DMS114 treated with DMSO at 0.1 percent for 48 hours (cell line): ENCODE data around the gene JAZF1.
A peak's percentile ranks its signal among the peaks of the same experiment; 100 is the strongest.

Experiments
- DNase-seq: peaks from one replicate; lab custom pipeline; 2025; ENCODE audit not compliant: unreplicated experiment; lab: John Stamatoyannopoulos, UW

The JAZF1 gene

GRCh38 chr7:28078036-28078901 is 102.3 kb downstream of the JAZF1 start:
- peak; percentile 31 for DNase-seq

GRCh38 chr7:28077616-28078015 is 103.0 kb downstream of the JAZF1 start:
- DNase-seq, result no peak

DNA sequence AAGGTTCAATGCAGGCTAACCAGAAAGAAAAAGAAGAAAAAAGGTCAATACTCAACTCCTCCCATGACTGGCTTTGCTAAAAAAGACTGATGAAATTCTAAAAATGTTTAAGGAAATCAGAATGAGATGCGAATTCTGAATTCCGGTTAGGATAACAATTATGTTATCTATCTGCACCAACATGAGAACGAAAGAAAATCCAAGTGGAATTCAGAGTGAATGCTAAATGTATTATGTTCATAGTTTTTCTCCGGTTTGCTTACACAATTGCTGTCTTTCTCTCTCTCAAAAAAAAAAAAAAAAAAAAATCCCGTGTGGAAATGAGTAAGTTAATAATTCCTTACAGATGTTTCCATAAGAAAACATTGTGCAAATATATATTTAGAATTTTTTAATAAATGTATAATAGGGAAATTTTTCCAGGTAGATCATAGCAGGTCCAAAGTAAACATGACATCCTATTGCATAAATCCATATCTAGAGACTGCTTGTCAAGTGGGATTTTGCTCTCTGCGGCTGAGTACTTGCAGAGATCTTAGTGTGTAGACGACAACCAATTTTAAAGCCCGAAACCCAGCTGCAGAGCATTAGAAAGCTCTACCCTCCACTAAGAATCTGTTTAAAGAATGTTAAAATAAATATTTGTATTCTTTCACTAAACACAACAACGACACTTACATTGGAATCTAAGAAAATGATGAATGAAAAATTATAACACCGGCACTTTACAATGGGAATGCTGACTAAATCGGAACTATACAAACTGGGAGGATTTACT is 104.0 kb downstream of the JAZF1 start:
- DNase-seq, result no peak

DNA sequence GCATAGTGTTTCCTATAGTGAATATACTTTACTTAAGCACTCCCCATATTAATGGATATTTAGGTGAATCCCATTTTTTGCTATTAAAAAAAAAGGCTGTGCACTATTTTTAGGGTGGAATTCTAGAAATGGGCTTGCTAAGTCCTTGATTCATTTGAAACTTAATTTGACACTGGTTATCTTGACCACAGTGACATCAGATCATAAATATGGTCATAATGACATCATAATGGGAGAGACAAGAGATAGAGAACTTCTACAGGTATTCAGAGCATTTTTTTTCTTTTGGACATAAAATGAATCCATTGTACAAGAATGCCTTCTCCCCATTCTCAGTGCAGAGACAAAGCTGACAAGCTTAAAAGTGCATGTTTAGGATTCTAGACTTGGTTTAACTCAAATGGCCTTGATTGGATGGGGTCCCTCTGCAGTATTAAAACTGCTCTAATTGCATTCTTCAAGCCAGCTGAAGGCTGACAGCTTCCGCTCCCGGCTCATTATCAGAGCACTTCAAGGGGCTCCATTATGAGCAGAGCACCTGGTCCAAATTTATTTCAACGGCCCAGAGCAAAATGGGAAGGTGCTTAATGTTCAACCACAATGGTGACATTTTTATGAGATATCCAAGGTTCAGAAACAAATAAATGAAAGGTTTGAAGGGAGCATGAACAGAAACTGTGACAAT is 104.8 kb downstream of the JAZF1 start:
- DNase-seq, result no peak

- no peak for DNase-seq
Measured at GRCh38 chr7:28072876-28073514, 107.6 kb downstream of the JAZF1 start.

DNA sequence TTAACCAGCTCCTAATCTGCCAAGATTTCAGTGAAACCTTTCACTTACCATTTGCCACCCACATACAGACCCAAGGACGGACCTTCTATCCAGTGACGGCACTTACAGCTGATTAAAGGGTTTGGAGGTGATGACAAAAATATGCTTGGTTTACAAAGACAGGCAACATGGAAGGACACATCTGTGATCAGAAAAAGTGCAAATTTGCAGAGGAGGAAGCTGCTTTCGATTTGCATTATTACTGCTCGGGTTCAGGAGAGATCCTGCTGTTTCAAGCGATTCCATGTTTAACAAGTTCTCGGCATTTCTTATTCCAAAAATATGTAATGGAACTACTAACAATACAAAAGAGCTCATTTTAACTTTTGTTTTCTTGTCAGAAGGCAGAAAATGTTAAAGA is 109.0 kb downstream of the JAZF1 start:
- no peak for DNase-seq

DNA sequence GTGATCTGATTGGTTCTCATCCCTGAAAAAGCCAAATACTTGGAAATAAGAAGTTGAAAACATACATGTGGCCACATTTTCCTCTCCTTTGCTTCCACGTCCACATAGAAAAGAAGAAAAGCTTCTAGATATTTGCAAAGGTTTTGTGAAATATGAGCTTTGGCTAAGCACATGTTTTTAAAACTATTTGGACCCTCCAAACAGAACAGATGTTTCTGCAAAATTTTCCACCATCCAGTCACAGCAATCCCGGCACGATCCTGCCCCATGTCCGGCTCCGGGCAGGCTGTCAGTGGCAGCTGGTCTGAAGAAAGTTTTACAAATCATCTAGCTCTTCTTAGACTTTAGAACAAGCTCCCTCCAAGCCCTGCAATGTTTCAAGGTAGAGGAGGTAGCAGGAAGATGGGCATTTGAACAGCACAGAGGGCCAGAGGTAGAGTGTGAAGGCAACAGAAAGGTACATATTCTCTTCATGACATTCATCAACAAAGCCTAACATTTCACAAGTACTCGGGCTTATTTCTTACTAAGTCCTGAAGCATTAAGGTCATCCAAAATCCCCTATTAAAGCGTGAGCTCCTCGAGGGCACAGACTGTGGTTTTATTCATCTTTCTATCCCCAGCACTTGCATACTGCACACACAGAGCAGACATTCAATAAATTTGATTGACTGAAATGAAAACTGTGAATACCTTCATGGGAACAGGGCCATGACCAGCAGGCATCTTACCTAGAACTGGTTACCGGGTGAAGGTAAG is 110.1 kb downstream of the JAZF1 start:
- no peak for DNase-seq

- no peak for DNase-seq
Measured at GRCh38 chr7:28069807-28070206, 110.8 kb downstream of the JAZF1 start.

GRCh38 chr7:28069388-28069787 is 111.2 kb downstream of the JAZF1 start:
- no peak for DNase-seq

- DNase-seq, result no peak
Measured at GRCh38 chr7:28068811-28069216, 111.8 kb downstream of the JAZF1 start.

DNA sequence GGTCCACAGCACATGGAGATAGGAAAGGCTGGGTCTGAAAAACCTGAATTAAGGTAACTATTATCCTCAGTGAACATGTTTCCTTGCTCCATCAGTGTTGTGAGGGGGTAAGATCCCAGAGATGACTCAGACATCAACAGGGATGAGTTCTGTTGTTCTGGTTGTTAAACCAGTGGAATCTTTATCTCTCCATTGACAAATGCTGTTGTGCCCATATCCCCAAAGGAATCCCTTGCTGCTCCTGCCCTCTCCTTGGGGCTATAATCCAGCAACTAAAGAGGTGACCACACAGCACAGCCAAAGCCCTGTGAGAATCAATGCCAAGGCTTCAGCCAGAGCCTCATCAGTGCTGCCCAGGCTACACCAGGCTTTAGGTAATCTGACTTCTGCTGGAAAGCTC is 113.4 kb downstream of the JAZF1 start:
- no peak for DNase-seq

DNA sequence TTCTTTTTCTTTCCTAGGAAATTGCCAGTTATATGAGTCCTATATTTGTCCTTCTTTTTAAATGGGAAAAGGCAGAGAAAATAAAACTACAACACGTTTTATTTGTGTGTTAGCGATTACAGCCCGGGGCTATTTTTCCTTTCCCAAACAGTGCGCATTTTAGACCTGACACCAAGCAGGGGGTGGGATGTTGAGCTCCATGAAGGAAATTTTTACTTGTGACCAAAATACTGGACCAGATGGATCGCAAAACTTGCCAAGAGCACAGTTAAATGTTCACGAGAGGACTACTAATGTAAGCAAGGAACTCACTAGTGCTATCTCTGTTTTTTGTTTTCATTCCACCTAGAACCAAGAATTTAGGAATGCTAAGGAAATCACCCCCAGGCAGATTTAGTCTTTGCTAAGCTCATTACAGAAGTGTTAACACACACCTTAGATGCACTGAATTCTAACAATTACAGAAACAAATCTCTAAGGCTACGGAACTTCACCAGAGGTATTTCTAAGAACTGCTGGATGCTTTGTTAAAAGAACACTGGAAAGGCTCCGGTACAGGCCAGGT is 114.8 kb downstream of the JAZF1 start:
- DNase-seq, result no peak

DNA sequence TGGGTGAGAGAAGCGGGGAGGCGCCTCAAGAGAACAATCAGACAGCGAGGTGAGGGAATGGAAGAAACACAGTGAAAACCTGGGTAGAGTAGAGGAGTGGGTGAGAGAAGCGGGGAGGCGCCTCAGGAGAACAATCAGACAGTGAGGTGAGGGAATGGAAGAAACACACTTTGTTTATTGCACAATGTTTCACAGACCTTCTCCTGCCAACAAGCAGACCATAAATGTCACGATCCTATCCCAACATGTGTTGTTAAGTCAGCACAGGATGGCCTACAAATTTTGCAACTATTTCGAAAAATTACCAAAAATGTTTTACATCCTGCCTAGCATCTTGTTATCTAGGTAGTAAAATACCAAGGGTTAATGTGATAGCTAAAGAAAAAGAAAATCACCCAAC is 115.3 kb downstream of the JAZF1 start:
- DNase-seq, result no peak

GRCh38 chr7:28064437-28064836 is 116.2 kb downstream of the JAZF1 start:
- DNase-seq, result no peak

GRCh38 chr7:28062197-28062991 is 118.2 kb downstream of the JAZF1 start:
- peak; percentile 13 for DNase-seq

DNA sequence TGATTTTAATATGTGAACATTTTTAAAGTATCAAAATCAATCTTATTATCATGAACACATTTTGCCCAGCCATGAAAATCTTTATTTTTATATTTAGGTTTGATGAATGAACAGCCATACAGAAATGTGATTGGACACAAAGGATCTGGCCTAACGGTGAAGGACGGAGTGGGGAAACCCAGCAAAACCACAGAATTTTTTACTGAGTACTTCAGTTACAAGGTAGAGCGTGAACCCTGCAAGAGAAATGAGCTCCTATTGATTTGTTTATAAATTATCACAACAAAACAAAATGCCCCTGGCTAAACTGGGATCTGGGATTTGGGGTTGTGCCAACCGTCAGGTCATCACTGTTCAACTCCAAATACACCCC is 118.8 kb downstream of the JAZF1 start:
- DNase-seq, result no peak

GRCh38 chr7:28060371-28060950 is 120.1 kb downstream of the JAZF1 start:
- DNase-seq, result no peak

DNA sequence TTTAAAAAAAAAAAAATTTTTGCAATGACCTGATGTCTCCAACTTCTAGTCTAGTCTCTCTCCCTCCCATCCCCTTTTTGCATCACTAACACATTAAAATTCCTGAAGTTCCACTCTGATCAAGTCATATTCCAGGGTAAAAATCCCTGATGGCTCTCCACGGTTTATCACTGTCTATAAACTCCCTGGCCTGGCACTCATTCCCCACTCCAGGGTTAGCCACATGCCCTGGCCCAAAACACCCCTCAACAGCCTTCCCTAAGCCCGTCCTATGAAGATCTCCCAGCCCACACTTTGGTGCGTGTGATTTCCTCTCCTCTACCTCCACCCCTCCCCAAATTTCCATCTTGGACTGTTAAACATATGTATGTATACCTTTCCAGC is 125.4 kb downstream of the JAZF1 start:
- DNase-seq, result no peak

DNA sequence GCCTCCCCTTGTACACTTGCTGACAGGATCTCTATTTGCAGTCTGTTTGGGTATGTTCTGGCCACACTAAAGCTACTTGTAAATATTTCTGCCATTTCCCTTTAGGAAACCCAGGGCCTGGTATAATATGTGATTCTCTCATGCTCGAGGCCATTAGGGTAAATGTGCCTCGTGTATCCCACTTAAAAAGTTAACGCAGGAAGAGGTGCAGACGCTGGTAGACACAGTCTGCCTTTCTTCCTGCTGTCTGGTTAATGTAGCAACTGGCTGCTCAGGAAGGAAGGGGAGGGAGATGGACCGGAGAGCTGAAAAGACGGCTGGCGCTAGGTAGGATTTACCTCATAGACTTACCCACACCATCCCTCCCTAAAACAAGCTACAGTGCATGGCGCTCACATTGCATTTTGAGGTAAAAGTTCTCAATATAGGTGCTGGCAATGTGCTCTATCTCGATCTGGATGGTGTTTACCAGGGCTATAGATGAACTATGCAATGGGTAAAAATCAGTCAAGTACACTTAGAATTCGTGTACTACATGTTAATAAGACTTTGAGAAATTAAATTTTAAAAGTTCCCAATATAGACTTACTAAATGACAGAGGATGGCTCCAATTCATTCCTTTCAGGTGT is 125.9 kb downstream of the JAZF1 start:
- DNase-seq, result no peak
